Mesenteric fat pad (tissue), 1 donor: Measurements from ENCODE around the gene DND1. TPM values are rescaled to one million over a fixed set of nuclear protein-coding genes. Genes with fewer than 3 reads are reported as not detected.
"Not testable (repeated sequence)": the region's sequence is repeated elsewhere in the genome, so short reads cannot be mapped to it uniquely, and the experiment has no call there.

Experiments
- DNase-seq: peaks from one replicate; pipeline ENCODE4 v3.0.0-alpha.2; 2020; ENCODE audit warnings: low spot score
- total RNA-seq: library from RNA; stranded (reverse); fragmentation: NEBNext Ultra II Directional; extraction: Animal tissue kit (Norgen Biotek cat#: 25700); gene quantifications from one replicate; pipeline ENCODE4 v1.2.1, GENCODE V29; 2021
- donor health status: DM: yes; HTN: yes; CAD: no.

The DND1 gene
- total RNA-seq, 1 donor from 2014 or later = 1.00 TPM

DNA sequence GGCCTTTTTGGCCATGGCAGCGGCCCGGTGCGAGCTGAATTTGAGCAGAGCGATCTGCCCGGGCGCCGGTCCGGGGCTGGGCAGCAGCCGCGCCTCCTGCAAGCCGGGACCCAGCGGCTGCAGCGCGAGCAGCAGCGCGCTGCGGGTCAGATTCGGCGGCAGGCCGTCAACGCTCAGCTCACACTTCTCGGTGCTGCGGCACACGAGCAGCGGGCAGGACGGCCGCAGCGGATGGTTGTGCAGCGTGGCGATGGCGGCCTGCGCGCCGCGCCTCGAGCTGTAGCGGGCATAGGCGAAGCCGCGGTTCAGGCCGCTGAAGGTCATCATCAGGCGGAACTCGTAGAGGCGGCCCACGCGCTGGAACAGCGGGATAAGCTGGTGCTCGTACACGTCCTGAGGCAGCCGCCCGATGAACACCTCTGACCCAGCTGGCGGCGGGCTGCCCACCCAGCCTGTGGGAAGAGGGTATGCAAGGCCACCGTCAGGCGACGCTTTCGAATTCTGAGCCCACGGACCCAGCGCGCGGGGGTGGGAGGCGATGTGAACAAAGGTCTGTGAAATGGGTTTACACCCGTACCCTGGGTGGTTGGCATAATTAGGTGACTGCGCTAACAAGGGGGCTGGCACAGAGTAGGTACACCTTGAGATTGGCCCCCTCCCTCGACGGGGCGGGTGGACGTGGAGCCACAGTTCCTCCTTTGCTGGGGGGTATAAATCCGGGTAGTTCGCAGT lies 755 bp downstream of the DND1 start:
- no peak for DNase-seq

DNA sequence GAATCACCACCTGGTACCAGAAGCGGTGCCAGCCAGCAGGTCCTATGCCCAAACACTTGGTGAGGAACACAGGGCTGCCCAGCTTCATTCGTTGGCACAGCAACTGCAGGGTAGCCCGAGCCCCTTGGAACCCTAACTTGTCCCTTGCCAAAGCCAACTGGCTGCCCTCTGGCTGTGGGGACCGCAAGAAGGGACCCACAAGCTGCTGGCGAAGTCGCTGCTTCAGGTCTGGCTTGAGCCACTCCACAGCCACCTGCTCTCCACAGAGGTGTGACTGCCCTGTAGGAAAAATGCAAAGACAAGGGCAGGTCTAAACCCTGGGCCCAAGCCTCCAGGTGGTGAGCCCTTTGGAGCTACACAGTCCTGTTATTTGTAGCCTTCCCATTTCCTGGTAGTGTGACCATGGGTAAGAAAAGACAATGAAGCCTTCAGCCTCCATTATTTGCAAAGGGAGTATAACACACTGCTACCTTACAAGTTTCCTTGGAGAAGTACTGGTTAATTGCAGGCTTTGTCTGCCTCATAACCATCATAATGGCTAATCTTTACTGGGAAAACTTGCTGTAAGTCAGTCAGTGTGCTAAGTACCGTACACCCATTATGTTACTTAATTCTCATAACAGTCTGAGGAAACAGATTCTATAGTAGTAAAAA lies 1.8 kb downstream of the DND1 start:
- DNase-seq = no peak

DNA sequence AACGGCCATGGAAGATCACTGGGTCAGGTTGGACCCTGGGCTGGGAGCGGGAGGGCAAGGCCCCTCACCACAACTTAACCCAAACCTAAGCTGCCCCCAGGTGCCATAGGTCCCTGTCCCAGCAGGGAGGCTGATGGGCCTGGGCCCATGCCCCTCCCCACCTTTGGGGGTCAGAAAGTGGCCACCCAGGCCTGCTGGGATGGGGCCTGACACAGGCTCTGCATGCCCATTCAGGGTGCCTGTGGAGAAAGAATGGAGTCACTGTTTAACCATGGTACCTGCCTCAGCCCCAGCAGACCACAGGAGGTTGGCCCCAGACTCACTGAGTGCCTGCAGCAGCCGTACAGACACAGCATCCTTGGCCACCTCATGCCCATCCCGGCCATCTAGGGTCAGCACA lies 2.3 kb downstream of the DND1 start:
- not testable (repeated sequence) for DNase-seq

DNA sequence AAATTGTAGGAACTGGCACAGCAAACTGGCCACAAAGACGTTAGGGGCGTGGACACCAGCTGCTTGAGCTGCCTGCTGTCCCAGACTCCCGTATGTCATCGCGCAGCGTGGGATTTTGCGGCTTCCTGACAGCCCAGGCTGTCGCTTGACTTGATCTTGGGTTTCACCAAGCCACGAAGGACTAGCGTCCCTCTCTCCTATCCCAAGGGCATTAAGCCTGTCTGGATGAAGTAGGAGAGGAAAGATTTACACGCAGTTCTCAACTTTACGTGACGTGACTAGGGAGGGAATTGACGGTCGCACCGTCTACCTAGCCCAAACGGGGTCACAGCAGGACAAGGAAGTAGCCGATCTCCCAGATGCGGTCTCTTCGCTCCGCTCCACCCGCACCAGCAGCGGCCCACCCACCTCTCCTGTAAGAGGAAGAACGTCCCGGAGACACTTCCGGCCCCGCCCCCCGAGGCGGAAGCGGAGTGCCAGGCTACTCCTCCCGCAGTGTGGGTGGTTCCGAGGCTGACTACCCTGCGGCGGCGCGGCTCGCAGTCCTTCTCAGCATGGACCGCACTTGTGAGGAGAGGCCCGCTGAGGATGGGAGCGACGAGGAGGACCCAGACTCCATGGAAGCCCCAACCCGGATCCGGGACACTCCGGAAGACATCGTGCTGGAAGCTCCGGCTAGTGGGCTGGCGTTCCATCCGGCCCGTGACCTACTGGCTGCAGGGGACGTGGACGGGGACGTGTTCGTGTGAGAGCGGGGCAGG lies 8.8 kb downstream of the DND1 start, which contains the start of gene WDR55:
Gene WDR55, plus strand, starts transcription at position 546 of the 761 bp plus-strand sequence. Its CDS starts 9 bp downstream, at position 555.
- DNase-seq = peak; percentile 98

DNA sequence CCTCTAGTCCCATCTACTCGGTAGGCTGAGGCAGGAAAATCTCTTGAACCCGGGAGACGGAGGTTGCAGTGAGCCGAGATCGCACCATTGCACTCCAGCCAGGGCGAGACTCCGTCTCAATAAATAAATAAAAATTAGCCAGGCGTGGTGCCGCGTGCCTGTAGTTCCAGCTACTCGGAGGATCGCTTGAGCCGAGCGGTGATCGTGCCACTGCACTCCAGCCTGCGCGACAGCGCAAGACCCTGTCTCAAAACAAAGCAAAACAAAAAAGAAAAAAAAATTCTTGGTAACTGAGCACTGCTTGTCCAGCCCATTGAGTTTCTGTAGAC lies 9.4 kb downstream of the DND1 start:
- DNase-seq = no peak

DNA sequence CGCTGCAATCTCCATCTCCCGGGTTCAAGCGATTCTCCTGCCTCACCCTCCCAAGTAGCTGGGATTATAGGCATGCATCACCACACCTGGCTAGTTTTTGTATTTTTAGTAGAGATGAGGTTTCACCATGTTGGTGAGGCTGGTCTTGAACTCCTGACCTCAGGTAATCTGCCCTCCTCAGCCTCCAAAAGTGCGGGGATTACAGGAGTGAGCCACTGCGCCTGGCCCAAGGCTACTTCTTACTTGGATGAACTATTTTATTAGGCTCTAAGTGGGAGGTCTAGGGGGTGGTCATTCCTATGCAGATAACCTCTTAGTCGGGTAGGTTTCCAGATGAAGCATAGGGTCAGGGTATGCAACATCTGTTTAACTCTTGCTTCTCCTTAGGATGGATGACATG lies 13.0 kb downstream of the DND1 start:
- DNase-seq = not testable (repeated sequence)

DNA sequence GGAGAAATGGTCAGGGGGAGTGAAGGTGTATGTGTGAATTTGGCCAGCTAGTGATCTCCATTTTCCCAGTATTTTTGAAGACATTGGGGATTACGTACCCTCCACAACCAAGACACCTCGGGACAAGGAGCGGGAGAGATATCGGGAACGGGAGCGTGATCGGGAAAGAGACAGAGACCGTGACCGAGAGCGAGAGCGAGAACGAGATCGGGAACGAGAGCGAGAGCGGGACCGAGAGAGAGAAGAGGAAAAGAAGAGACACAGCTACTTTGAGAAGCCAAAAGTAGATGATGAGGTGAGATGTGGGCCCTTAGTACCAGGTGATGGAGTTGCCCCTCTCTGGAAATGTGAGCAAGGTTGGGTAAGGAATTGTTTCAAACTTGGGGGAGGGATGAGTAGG lies 14.5 kb downstream of the DND1 start:
- no peak for DNase-seq

DNA sequence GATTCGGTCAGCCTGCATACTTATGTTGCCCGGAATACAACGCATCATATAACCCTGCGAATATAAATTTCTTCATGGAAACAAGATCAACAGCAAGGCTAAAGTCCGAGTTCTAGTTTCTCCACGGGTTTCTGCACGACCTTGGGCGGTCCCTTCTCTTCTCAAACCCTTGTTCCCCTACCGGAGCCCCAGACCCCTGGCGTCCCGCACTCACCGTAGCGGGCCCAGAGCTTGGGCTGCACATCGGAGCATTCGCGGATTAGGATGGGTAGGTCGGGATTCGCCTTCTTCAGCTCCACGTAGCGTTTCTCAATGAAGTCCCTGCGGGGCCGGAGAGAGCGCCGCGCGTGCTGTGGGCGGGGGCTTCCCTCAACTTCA lies 26.3 kb downstream of the DND1 start:
- no peak for DNase-seq

DNA sequence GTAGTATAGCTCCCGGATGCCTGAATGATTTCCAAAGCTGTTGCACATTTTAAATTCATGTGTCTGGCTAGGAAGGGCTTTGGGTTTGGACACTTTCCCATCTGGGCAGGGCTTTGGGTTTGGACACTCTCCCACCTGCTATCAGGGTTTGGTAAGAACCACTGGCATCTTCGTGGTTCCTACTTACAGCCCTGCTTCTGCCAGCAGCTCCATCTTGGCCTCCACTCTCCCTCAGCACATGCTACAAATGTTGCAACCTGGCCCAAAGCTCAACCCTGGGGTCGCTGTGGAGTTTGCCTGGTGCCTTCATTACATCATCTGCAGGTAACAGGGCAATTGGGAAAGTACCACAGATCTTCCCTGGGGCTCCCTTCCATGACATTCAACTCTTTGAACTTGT lies 30.7 kb downstream of the DND1 start:
- no peak for DNase-seq

DNA sequence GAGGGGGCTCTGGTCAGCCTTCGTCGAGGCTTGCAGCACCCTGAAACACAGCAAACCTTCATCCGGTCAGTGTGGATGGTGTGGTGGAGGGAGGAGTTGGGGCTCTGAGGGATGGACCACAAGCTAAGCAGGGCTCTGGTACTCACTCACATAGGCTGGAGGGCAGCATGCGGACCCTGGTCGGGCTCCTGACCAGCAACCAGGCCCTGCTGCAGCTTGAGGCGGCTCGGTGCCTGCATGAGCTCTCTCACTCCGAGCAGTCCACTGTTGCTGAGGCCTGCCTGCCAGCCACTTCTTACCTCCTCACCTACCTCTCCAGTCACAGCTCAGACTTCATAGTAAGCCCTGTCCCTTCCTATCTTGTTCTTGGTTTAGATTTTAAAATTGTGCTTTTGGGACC lies 31.7 kb downstream of the DND1 start:
- no peak for DNase-seq

DNA sequence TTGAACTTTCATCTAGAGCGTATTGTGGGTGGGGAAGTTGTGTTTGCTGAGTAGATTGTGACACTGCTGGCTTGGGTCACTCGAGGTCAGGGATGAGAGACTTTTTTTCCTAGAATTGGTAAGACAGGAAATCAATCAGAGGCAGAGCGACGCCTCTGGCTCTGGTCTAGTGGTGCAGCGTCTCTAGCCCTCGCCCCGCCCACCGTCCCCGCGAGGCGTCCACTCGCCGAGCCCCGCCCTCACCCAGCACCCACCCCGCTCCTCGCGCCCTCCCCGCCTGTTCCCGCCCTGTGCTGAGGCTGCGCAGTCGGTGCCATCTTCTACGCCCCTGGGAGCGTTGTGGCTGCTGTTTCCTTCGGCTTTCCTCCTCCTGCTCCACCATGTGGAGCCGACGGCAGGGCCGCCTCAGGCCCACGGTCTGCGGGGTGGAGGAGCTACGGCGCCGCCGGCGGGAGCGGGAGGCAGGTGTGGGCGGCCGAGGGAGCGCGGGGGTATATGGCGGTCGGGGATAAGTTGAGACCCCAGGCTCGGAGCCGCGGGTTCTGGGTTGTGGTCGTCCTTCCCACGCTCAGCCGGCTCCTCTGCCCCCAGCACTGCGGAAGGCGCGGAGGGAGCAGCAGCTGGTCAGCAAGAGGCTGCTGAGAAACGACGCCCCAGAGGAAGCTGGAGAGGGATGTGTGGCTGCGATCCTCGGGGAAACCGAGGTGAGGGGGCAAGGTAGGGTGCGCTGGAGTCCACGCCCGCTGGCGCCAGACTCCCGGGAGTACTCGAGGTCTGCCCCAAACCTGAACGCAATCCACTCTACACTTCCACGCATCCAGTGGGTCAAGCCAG lies 34.0 kb downstream of the DND1 start, which contains the start of gene TMCO6:
Gene TMCO6, plus strand, starts transcription at position 304 of the 834 bp plus-strand sequence. Its CDS starts 77 bp downstream, at position 381.
- DNase-seq = peak; percentile 99

DNA sequence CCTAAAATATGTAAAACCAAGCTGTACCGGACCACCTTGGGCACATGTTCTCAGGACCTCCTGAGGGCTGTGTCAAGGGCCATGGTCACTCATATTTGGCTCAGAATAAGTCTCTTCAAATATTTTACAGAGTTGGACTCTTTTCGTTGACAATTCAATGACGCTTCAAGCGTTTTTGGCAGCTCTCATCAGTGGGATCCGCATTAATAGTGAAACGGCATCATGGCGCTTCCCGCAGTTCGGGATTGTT lies 34.6 kb downstream of the DND1 start:
- DNase-seq = not testable (repeated sequence)

DNA sequence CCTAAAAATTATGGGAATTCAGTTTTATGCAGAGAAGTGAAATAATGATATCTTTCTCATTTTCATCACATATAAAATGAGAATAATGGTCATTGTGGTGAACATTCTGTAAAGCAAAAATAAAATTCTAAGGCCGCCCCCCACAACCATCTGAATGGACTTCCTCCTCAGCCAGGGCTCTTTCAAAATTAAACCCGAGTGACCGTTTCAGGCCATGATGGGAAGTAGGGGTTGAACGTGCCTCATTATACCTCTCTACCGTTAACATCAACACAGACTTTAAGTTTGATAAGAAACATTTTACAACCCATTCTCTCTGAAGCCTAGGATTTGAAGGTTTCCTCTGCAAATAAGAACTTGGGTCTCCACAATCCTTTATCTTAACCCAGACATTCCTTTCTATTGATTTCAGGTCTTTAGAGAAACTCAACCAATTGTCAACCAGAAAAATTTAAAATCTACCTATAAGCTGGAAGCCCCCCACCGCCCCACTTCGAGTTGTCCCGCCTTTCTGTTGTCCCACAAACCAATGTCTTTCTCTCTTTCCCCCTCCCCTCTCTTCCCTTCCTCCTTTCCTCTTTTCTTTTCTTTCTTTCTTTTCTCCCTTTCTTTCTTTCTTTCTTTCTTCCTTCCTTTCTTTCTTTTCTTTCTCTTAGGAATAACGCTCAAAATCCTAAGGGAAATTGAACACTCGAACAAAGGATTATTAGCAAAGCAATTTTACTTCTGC lies 35.8 kb downstream of the DND1 start:
- no peak for DNase-seq

DNA sequence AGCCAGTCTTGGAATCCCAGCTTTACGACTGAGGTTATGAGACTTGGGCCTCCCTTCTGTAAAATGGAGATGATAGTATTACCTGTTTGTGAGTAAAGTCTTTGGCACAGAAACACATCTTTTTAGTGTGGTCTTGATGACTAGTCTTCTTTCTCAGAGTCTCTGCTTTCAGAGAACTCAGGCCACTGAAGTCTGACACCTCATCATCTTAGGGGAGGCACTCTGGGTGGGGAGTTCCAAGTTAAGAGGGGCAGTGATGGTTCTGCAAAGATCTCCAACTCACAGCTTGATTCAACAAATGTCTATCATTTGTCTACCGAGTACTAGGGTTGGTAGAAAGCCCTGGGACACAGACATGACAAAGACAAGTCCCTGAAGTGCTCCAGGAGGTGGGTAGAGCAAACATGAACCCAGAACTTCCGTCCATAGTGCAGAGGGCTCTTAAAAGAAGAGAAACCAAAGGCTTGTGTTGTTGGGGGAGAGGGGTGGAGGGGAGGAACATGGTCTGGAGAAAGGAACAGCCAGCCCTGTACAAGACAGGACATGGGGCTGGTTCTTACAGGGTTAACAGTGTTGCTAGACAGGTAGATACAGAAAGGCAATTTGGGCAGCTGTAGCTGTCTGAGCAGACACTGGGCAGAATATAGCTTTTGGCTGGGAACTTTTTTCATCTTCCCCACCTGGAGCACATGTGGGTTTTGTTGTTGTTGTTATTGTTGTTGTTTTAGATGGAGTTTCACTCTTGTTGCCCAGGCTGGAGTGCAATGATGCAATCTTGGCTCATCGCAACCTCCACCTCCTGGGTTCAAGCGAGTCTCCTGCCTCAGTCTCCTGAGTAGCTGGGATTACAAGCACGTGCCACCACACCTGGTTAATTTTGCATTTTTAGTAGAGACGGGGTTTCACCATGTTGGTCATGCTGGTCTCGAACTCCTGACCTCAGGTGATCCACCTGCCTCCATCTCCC lies 37.8 kb downstream of the DND1 start:
- no peak for DNase-seq

DNA sequence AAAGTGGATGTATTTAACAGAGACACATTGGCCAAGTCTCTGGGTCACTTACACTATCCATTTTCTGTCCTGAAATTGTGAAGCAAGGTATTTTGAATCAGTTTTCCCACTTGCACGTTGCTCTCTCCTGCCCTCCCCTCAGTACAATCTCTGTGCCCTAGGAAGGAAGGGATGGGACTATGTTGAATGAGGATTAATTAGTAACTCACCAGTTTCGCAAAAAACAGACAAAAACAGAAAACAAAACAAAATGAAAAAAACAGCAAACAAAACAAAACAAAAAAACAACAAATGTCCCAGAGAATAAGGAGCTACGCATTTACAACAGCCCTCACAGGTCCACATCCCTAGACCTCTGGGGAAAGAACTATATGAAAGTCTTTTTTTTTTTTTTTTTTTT lies 39.3 kb downstream of the DND1 start:
- no peak for DNase-seq

DNA sequence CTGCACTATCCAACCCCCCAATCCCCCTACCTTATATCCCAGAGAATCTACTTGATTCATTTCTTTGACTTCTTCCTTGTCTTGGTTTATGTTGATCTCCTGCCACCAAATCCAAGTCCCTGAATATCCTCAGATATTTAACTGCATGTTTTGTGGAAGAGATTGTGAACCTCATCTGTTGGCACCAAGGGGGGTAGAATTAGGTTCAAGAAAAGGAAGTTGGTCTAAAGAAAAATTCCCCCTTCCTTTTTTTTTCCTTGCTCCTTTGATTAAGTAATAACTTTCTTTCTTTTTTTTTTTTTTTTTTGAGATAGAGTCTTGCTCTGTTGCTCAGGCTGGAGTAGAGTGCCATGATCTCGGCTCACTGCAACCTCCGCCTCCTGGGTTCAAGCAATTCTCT lies 39.9 kb downstream of the DND1 start:
- DNase-seq = no peak

DNA sequence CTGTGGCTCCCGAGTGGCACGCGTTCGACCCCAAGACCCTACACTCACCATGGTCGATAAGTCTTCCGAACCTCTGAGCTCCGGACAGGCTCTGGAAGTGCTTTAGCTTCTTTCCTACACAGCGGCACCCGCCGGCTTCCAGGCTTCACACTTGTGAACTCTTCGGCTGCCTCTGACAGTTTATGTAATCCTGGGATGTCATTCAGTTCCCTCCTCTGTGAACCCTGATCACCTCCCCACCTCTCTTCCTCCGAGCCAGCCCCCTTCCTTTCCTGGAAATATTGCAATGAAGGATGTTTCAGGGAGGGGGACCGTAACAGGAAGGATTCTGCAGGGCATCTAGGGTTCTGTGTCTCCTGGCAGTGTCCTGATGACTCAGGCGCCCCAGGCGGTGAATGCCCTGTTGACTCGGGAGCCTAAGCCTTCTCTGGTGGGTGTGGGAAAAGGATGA lies 40.3 kb downstream of the DND1 start, which contains the start of gene CD14:
Gene CD14, minus strand, starts transcription at position 155 of the 451 bp plus-strand sequence. Its CDS starts 104 bp downstream, at position 51.
- no peak for DNase-seq

DNA sequence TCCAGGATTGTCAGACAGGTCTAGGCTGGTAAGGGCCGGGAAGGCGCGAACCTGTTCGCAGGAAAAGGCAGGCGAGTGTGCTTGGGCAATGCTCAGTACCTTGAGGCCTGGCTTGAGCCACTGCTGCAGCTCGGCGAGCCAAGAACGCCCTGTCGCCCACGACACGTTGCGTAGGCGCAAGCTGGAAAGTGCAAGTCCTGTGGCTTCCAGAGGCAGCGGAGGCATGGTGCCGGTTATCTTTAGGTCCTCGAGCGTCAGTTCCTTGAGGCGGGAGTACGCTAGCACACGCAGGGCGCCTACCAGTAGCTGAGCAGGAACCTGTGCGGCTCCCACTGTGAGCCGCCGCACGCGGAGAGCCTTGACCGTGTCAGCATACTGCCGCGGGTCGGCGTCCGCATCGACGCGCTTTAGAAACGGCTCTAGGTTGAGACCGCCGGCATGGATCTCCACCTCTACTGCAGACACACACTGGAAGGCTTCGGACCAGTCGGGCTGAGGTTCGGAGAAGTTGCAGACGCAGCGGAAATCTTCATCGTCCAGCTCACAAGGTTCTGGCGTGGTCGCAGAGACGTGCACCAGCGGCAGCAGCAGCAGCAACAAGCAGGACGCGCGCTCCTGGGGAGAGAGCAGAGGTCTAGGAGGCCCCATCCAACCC lies 40.9 kb downstream of the DND1 start:
- DNase-seq = no peak

DNA sequence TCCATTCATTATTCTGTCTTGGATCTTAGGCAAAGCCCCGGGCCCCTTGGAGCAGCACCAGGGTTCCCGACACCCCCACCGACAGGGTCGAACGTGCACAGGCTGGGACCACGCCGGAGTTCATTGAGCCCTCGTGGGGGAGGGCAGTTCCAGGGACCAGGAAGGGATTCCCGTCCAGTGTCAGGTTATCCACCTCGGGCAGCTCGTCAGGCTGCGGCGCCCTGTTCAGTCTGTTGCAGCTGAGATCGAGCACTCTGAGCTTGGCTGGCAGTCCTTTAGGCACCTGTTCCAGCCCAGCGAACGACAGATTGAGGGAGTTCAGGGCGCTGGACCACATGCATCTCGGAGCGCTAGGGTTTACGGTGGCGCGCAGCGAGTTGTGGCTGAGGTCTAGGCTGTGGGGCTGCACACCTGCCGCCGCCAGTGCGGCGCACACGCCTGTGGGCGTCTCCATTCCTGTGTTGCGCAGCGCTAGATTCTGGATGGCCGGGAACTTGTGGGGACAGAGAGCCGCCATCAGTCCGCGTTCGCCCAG lies 41.5 kb downstream of the DND1 start:
- DNase-seq = no peak
